CD4-positive, alpha-beta T cell treated with Interleukin-12 subunit alpha and Interleukin-12 subunit beta, for 1 hour (primary cell): Measurements from ENCODE around the gene TIGD4.
"Not testable (repeated sequence)": the region's sequence is repeated elsewhere in the genome, so short reads cannot be mapped to it uniquely, and the experiment has no call there.

Experiments
- DNase-seq: peaks from one replicate; pipeline ENCODE4 v3.0.0-alpha.2; 2020

The TIGD4 gene

DNA sequence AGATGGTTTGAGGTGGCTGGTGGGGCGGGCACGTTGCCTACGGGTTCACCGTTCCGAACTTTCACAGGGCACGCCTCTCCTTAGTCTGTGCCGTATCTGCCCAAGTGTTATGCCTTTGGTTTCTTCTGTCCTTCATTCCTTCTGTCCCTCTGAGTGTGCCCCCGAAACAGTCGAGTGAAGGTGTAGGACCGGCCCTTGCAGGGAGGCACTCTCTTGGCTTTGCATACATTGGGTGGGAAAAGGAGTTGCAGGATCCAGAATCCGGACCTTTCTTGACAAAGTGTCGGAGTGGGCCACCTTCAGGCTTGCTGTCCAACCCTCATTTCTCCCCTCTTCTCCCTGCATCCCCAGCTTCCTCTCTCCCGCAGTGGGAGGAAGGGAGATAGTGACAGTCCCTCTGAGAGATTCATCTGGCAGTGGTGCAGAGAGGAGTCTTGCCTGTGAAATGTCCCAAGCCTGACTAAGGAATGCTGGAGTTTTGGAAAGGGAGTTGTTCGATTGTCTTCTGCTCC is 793 bp upstream of the TIGD4 start:
- DNase-seq, result no peak

DNA sequence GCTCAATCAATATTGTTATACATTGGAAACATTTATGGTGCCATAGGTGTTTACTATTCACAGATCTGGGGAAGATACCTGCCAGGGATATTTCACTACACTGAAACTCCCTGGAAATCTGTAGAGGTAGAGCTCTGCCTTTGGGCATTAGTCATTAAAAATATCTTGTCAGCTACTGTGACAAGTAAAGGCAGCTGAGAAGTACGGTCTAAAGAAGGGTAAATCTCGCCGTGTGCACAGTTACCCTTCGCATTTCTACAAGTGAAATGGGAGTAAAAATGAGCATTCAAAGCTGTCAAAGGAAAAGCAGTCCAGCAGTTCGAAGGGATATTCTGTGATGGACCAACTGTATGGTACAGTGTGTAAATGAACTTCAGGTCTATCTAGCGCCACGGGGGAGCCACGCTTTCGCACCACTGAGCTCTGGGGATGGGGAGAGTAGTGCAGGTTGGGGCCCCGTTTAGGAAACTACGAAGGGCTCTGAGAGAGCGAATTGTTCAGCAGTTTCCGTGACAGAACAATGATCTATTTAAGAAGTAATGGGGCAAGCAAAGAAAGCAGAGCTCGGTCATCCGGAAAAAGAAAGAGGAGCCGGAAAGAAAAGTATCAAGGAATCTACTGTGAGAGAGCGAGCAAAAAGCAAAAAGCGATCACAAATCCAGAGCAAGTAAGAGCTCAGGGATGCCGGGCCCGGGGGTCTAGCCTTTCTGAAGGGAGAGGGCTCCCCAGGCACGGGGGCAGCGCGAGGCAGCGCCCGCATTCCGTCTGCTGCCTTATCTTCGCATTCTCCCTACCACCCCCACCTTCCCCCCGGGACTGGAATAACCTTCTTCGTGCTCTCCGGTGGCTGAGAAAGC is 646 bp downstream of the TIGD4 start:
- DNase-seq, result peak; percentile 35

DNA sequence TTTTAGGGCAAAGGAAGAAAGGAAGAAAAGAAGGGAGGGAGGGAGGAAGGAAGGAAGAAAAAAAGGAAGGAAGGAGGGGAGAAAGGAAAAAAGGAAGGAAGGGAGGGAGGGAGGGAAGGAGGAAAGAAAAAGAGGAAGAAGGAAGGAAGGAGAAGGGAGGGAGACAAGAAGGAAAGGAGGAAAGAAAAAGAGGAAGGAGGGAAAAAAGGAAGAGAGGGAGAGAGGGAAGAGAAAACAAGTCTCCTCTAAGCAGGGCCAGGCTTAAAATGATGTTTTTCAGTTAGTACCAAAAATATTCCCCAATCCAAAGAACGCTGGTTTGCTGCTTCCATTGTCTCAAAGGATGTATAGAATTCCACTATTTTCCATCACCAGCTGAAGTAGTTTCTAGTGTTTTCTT is 2.0 kb downstream of the TIGD4 start:
- DNase-seq, result no peak

DNA sequence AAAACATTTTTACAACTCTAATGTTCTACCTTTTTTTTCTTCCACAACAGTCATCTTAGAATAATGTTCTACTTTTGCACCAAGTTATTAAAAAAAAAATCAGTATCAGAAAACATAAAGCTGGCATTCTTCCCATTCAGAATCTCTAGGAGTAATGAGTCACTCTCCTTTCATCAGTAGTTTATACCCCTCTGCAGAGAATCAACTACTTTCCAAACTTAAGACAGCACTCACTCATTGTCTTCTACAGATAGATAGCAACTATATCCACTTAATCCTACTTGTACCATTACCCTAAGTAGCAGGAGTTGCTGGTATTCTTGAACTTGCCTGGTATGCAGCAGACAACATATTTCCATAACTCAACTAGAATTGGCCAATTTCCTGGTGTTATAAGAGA is 3.2 kb downstream of the TIGD4 start:
- DNase-seq, result no peak

DNA sequence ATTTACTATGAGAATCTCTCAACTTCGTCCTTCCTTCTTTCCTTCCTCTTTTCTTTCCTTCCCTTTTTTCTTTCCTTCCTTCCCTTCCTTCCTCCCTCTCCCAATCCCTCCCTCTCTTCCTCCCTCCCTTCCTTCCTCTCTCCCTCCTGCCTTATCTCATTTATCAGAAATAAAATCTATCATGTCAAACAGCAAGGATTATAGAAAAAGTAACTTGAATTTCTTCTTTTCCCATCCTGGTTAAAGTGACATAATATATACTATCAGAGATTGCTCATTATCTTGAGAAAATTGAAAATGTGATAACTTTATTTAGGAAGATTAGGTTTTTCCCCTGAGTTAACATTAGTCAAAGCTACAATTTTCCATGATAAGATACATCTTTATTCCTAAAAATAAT is 5.6 kb downstream of the TIGD4 start:
- no peak for DNase-seq

DNA sequence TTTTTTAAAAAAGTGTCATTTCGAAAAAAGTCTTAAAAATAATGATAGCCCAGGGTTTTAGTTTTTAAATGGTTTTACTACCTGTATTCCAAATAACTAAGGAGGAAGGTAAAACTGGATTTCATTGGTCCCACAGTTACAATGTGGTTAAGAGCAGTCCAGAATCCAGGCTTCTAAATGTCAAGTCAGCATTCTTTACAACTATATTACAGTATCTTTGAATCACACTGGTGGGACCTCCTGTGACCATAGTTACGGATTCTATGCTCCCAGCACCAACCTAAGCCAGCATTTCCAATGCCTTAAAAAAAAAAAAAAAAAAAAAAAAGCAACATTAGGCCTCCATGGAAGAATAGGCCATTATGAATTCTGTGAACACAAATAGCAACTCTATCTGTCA is 6.2 kb downstream of the TIGD4 start:
- no peak for DNase-seq

DNA sequence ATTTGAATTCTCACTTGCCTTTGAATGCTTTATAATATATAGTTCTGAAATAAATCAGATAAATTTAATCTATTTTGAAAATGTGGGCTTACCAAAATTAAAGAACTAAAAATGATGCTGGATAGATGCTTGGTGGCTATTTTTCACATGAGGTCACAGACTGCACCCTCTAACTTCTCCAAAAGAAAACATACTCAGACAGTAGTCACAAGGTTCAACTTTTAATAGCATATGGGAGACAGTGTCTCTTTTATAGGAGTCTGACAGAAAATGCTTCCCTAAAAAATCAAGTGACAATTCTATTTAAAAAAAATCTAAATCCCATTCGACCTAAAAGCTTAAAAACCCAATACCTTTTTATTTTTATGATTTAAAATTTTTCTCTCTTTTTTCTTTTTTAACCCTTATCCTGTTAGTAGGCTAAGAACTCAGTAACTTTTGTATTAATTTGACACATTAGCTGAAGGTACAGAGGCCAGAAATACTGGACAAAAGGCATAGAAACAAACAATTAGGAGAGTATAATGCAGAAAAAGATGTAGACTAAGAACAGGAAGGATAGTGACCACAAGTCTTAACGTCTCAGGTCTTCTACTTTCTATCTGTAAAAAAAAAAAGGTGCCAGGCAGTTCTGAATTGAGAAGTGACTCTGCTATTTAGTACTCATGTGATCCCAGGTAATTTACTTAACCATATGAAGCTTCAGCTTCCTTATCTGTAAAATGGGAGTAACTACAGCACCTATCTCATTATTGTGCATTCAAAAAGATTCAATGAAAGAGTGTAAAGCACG is 7.6 kb downstream of the TIGD4 start:
- DNase-seq, result no peak

DNA sequence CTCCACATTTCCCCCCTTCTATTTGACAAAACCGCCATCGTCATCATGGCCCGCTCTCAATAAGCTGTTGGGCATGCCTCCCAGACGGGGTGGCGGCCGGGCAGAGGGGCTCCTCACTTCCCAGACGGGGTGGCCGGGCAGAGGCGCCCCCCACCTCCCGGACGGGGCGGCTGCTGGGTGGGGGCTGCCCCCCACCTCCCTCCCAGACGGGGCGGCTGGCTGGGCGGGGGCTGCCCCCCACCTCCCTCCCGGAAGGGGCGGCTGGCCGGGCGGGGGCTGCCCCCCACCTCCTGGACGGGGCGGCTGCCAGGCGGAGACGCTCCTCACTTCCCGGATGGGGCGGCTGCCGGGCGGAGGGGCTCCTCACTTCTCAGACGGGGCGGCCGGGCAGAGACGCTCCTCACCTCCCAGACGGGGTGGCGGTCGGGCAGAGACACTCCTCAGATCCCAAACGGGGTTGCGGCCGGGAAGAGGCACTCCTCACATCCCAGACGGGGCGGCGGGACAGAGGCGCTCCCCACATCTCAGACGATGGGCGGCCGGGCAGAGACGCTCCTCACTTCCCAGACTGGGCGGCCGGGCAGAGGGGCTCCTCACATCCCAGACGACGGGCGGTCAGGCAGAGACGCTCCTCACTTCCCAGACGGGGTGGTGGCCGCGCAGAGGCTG is 14.3 kb downstream of the TIGD4 start:
- DNase-seq, result not testable (repeated sequence)

DNA sequence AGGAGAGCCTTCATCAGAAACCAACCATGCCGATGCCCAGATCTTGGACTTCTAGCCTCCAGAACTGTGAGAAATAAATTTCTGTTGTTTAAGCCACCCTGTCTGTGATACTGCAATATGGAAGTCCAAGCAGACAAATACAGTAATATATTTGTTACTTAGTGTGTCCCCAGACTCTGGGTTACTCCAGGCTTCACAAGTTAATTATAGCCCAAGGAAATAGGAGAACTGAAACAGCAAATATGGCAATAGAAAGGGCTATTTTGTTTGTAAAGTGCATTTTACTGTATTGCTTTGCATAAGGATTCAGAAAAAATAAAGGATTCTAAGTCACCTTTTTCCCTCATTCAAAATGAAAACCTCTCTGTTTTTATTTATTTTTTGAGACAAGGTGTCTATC is 15.7 kb downstream of the TIGD4 start:
- DNase-seq, result no peak

DNA sequence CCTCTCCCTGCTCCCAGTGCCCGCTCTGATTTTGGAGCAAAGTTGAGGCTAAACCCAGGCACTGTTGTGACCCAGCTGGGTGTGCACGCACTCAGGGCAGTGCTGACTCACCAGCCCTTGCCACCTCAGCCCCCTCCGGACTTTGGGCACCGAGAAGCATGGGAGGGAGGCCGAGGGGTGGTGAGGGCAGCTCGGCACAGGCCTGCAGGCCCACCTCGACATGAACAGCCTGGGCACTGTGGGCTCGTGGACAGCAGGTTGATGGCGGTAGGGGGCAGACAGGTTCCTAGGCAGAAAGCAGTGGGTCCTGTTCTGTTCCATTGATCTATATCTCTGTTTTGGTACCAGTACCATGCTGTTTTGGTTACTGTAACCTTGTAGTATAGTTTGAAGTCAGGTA is 30.9 kb downstream of the TIGD4 start:
- no peak for DNase-seq

DNA sequence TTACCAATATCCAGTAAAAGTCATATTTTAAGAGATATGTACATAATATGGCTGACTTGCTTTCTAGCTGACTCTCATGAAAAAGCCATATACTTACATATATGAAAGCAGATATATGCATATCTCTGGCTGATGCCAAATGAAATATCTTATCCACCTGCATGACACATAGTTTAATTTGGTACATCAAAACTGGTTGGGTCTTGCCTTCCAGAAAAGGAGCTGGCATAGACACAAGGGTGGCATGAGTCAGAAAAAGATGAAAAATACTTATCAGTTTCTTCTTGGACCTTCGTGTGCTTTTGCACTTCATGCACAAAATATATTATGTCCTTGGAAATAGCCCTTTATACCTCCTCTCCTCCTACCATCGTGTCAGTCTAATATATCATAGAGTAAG is 32.1 kb downstream of the TIGD4 start:
- DNase-seq, result no peak

DNA sequence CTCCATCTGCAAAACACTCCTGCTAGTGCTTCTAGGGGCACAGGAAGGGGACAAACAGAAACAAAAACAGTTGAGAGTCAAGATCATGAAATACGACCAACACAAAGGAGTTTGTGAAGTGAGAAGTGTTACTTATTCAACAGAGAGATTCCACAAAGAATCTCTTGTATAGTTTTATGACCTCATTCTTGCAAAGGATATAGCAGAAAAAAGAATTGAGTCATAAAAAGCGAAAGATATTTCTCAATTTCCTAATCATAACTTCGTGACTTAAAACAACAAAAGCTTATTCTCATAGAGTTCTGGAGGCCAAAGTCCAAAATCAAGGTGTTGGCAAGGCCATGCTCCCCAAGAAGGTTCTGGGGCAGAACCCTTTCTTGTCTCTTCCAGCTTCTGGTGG is 40.7 kb downstream of the TIGD4 start:
- DNase-seq, result no peak

DNA sequence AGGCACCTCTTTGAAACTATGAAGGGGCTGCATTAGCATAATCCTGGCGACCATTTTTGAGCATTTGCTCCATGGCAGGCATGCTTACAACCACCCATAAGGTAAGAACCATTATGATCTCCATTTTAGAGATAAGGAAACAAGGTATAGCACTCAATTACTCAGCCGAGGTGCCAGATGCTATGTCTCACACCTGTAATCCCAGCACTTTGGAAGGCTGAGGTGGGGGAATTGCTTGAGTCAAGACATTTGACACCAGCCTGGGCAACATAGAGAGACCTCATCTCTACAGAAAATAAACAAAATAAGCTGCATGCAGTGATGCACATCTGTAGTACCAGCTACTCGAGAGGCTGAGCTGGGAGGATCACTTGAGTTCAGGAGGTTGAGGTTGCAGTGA is 43.6 kb downstream of the TIGD4 start:
- DNase-seq, result no peak

DNA sequence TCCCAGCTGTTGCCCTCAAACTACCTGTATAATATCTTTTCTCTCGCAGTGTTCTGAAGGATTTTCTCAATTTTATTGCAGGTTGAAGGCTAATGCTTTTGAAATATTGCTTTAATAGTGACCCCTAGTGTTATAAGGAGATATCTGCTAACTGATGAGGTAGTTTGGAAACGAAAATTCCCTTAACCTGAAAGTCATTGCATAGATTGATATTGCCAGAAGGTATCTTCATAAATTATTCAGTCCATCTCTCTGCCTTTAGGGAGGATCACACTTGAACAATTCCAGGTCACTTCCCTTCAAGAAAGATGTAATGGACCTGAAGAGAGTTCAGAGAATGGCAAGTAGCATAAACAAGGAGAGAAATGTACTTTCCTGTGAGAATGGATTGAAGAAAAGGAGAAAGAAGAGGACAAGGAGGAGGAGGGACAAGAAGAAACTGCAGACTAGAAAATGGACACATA is 44.1 kb downstream of the TIGD4 start:
- peak; percentile 34 for DNase-seq

DNA sequence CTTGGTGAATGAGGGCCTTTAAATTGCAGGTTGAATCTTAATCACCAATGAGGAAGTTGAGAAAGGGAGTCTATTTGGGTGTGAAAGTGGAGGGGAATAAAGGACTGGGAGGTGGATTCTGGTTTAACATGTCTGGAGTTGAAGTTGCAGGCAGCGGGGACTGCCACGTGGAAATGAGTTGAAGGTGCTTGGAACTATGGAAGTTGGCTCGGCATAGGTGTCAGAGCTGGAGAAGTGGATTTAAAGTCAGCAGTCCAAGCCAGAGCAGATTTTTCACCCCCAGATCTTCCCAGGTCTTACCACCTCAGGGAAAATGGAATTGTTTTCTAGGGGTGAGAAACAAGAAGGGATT is 44.9 kb downstream of the TIGD4 start:
- no peak for DNase-seq

DNA sequence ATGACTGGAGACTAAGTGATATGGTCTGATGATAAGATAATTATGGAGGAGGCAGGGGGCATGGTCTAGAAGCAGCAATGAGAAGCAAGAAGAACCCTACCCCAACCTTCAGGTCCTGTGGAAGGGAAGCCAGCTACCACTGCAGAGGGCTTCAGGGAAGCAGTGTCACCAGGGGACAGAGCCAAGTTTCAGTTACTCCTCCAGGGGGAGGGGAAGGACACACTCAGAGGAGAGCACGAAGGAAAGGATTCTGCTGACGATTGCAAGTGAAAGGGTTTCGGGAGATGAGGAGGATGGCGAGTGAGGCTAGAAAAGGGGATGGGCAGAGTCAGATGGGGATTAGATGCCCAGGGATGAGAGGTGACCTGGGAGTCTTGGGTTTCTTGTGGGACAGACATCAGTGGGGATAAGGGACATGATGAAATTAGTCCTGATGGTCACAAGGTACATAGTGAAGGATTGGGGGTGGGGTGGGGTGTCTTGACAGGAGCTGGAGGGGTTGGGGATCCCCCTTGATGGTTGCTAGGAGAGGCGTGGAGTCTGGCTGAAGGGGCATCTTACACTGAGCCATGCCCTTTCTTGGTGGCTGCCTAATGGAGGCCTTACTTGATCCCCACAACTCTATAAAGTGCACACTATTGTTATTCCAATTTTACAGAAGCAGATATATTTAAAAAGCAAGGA is 45.4 kb downstream of the TIGD4 start:
- DNase-seq, result no peak

DNA sequence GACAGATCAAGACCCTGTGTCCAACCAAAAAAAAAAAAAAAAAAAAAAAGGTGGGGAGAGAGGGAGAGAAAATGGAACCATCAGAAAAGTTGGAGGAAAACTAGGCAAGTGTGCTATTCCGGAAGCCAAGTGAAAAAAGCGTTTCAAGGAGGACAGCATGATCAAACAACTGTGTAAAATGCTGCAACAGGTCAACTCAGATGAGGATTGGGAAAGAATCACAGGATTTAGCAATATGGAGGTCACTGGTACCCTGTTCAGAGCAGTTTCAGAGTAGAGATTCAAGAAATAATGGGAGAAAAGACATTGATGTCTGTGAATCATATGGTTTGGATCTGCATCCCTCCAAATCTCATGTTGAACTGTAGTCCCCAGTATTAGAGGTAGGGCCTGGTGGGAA is 47.5 kb downstream of the TIGD4 start:
- DNase-seq, result no peak

DNA sequence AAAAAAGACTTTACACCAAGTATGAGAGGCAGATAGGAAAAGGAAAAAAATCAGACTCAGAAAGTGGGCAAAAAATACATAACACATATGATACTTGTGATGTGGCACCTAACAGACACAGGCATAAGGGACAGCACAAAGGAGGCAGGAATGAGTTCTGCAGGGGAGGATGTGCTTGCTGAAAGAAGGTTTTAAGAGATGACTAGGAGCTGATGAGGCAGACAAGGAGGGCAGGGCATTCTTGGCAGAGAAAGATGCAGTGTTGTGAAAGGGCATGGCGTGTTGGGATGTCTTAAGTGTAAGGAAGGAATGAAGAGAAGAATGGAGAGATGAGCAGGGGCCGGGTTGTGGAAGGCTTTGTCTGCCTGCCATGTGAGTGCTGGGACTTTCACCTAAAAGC is 50.1 kb downstream of the TIGD4 start:
- DNase-seq, result no peak

DNA sequence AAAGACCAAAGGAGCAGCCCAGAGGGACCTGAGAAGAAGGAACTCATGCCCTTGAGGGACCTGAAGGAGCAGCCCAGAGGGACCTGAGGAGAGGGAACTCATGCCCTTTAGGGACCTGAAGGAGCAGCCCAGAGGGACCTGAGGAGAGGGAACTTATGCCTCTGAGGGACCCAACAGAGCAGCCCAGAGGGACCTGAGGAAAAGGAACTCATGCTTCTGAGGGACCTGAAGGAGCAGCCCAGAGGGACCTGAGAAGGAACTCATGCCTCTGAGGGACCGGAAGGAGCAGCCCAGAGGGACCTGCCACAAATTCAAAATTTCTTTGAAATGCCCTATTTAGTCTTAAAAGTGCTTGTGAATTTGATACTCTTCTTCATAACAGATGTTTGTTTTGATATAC is 51.2 kb downstream of the TIGD4 start:
- no peak for DNase-seq

DNA sequence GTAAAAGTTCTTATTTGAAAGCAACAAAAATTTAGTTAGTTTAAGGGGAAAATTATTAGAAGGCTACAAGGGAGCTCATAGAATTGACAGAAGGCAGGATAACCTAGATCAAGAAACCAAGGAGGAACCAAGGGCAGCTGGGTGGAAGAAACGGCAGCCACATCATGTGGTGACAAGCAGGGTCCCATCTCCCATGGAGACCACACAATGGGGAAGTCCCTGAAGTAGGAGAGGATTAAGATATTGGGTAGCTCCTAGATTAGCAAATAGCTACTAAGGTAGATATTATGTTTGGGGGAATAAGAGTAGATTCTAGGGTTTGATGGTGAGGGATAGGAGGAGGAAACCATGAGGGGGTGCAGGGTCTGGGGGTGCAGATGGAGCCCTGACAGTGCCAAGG is 51.7 kb downstream of the TIGD4 start:
- DNase-seq, result no peak

DNA sequence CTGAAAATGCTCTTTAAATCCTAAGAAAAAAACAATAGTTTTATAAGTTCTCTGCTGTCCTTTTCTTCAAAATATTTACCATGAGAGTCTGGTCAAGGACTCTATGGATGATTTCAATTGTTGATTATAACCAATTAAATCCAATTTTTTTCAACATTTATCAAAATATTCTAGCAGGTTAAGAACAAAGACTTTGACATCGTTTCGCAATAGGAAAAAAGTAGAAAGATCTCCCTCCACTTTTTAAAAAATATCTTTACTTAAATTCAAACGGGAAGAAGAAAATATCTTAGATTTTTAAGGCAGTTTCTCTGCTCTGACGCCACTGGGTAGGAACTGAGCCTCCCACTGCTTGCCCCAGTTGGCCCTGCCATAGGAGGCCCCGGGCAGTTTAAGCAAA is 55.0 kb downstream of the TIGD4 start:
- DNase-seq, result no peak

DNA sequence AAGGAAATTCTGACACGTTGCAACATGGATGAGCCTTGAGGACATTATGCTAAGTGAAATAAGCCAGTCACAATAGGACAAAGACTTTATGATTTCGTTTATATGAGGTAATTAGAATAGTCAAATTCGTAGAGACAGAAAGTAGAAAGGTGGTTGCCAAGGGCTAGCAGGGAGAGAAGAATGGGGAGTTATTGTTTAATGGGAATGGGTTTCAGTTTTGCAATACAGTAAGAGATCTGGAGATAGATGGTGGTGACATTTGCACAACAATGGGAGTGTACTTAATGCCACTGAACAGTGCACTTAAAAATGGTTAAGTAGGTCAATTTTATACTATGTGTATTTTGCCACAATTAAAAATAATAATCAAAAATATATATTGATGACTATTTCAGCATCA is 56.3 kb downstream of the TIGD4 start:
- no peak for DNase-seq
